CD4-positive, CD25-positive, alpha-beta regulatory T cell (primary cell): ENCODE measurements around the gene JPT2. TPM values are rescaled to one million over a fixed set of nuclear protein-coding genes. Genes with fewer than 3 reads are reported as not detected.

Experiments used
- ATAC-seq, 2 donors: fragments of 150-1000 bp; cut with Tn5 transposase; one replicate each; pipeline ENCODE4 v1.10.0; 2021; ENCODE audit warnings: low read depth in 2 of 2, moderate number of reproducible peaks in 2 of 2, moderate library complexity in 1 of 2
- DNase-seq, 3 donors: peaks; one replicate each; pipeline versions ENCODE4 v3.0.0 to v3.0.0-alpha.2; 2012 to 2022; ENCODE audit warnings: mixed read lengths in 1 of 3
- H3K27ac ChIP-seq: one replicate; pipeline ENCODE4 v1.7.0; 2013; ENCODE audit warnings: mild to moderate bottlenecking, low read length; ENCODE audit not compliant: insufficient read depth, poor library complexity, severe bottlenecking
- H3K27me3 ChIP-seq: one replicate; pipeline ENCODE4 v1.7.0; 2013; ENCODE audit warnings: low read length; ENCODE audit not compliant: control insufficient read depth, insufficient read depth
- H3K36me3 ChIP-seq: one replicate; pipeline ENCODE4 v1.7.0; 2013; ENCODE audit warnings: mild to moderate bottlenecking, low read length, moderate library complexity; ENCODE audit not compliant: control insufficient read depth, insufficient read depth
- H3K4me1 ChIP-seq: 2 replicates; pipeline ENCODE4 v1.7.0; 2013; ENCODE audit warnings: mild to moderate bottlenecking, low read length; ENCODE audit not compliant: insufficient read depth, control insufficient read depth, poor library complexity, severe bottlenecking
- H3K4me3 ChIP-seq: one replicate; pipeline ENCODE4 v1.7.0; 2013; ENCODE audit warnings: low read depth, mild to moderate bottlenecking, low read length, moderate library complexity
- H3K9me3 ChIP-seq, 2 experiments: 1 replicate in 1 of 2; 2 replicates in 1 of 2; pipeline ENCODE4 v1.7.0; 2013; ENCODE audit warnings: low read length in 2 of 2, mild to moderate bottlenecking in 1 of 2, moderate library complexity in 1 of 2; ENCODE audit not compliant: control insufficient read depth in 2 of 2
- H3K27ac Mint-ChIP-seq, 3 donors: one replicate each; pipeline ENCODE4 v1.8.0; 2020 to 2022; ENCODE audit warnings: mild to moderate bottlenecking in 3 of 3, mixed read lengths in 3 of 3, moderate library complexity in 2 of 3
- H3K27me3 Mint-ChIP-seq: one replicate; pipeline ENCODE4 v1.8.0; 2022; ENCODE audit warnings: mild to moderate bottlenecking, mixed read lengths
- H3K36me3 Mint-ChIP-seq: one replicate; pipeline ENCODE4 v1.8.0; 2020; ENCODE audit warnings: mixed read lengths
- H3K4me1 Mint-ChIP-seq, 4 donors: one replicate each; pipeline ENCODE4 v1.8.0; 2020 to 2022; ENCODE audit warnings: mixed read lengths in 4 of 4, mild to moderate bottlenecking in 1 of 4
- H3K4me3 Mint-ChIP-seq, 4 donors: one replicate each; pipeline ENCODE4 v1.8.0; 2020 to 2022; ENCODE audit warnings: mild to moderate bottlenecking in 4 of 4, mixed read lengths in 4 of 4, moderate library complexity in 3 of 4
- H3K9me3 Mint-ChIP-seq, 7 donors: one replicate each; pipeline ENCODE4 v1.8.0; 2020 to 2022; ENCODE audit warnings: mixed read lengths in 7 of 7, mild to moderate bottlenecking in 3 of 7, moderate library complexity in 2 of 7
- polyA plus RNA-seq, 4 donors: library from polyadenylated mRNA; unstranded; fragments of 300-500 nt; fragmentation: Illumina TruSeq; gene quantifications; one replicate each; pipeline ENCODE4 v1.2.3, GENCODE V29; 2021
- total RNA-seq: library from RNA; stranded (reverse); gene quantifications from one replicate; pipeline ENCODE4 v1.2.3, GENCODE V29; 2022

The JPT2 gene, protein sequence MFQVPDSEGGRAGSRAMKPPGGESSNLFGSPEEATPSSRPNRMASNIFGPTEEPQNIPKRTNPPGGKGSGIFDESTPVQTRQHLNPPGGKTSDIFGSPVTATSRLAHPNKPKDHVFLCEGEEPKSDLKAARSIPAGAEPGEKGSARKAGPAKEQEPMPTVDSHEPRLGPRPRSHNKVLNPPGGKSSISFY
- 13.7 TPM for total RNA-seq
- polyA plus RNA-seq = 10 to 100 TPM in 2 of 4 donors, 1 to 10 TPM in 2; 9.7 to 13.9 (median 10.2) TPM

DNA sequence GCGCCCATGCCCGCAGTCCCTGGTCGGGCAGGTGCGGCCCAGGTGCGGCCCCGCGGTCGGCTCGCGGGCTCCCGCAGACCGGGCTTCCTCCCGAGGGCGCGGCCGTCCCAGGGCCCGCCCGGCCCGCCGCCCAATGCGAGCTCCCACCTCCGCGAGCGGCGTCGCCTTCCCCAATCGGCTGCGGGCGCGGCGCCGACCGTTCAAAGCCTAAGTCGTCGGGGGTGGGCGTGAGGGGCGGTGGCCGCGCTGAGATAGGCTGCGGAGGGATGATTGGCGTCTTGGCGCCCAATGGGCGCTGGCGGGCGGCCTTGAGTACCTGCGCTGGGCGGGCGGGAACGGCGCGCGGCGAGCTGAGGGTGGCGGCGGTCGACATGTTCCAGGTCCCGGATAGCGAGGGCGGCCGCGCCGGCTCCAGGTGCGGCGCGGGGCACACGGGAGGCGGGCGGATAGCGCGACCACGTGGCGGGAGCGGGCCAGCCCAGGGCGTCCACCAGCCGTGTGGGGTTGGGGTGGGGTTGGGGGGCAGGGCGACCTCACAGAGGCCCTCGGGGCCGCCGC lies at the start of gene JPT2:
Gene JPT2, plus strand, starts transcription at position 338 of the 558 bp plus-strand sequence. Its CDS starts 34 bp downstream, at position 372.
- ATAC-seq (peak; percentile 98 to 99), DNase-seq (peak; percentile 93 to 99 (median 95))
- Mint-ChIP-seq H3K4me3 (peak within 1 kb of the TSS; percentile 86 to 97 (median 93)), H3K27ac (peak within 1 kb of the TSS; percentile 79 to 92 (median 84)), H3K27me3 (no peaks in the 10 kb centered on the region), H3K9me3 (no peaks in the 10 kb centered on the region), H3K4me1 (peaks cover 6 to 47% (median 20%) of the 10 kb centered on the region in 4 donors), H3K36me3 (peaks cover 21% of the 10 kb centered on the region)
- Histone ChIP-seq H3K4me1 (peaks cover 14% of the 10 kb centered on the region), H3K9me3 (no peaks in the 10 kb centered on the region), H3K27ac (peak within 1 kb of the TSS; percentile 73), H3K27me3 (no peaks in the 10 kb centered on the region), H3K36me3 (peaks cover 7% of the 10 kb centered on the region), H3K4me3 (peak within 1 kb of the TSS; percentile 62)

DNA sequence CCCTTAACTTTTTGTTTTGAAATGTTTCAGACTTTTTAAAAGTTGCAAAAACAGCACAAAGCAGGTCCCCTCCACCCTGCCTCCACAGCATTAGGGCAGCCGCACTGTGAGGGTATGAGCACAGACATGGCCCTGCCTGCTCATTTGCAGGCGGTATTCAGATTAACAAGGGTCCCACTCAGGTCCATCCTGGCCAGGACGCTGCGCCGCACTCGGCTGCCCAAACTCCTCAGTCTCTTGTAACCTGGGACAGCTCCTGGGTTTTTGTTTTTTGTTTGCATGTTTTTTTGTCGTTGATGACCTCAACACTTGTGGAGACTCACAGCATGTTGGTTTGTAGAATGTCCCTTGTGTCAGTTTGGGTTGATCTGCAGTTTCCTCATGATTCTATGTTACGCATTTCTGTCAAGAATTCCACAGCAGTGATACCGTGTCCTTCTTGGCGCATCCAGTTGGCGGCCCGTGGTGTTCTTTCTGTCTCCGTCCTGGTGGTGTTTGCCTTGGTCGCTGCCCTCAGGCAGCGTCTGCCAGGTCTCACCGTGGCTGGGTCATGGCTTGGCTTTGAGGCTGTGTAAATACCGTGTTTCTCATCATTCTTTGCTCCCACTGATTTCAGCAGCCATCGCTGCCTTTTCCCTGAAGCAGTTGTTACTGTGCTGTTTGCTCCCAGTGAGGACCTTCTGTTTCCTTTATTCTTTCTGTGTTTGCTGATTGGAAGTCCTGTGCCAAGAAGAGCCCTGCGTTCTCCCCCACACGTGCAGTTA lies 47.4 kb upstream of the JPT2 start:
- DNase-seq (no peak), ATAC-seq (no peak)
- H3K4me3 Mint-ChIP-seq = no peak overlapping the region
- no peaks in the 10 kb centered on the region for H3K9me3 Mint-ChIP-seq
- Histone ChIP-seq H3K27me3 (no peaks in the 10 kb centered on the region), H3K4me1 (no peaks in the 10 kb centered on the region), H3K4me3 (no peak overlapping the region), H3K27ac (no peak overlapping the region), H3K36me3 (peaks cover 62% of the 10 kb centered on the region), H3K9me3 (no peaks in the 10 kb centered on the region)
- H3K4me1 Mint-ChIP-seq = peaks cover 0 to 18% (median 9%) of the 10 kb centered on the region in 4 donors
- H3K27me3 Mint-ChIP-seq = no peaks in the 10 kb centered on the region
- peak overlapping the region in 1 of 3 donors; percentile 71 for H3K27ac Mint-ChIP-seq
- H3K36me3 Mint-ChIP-seq = peaks cover 39% of the 10 kb centered on the region

DNA sequence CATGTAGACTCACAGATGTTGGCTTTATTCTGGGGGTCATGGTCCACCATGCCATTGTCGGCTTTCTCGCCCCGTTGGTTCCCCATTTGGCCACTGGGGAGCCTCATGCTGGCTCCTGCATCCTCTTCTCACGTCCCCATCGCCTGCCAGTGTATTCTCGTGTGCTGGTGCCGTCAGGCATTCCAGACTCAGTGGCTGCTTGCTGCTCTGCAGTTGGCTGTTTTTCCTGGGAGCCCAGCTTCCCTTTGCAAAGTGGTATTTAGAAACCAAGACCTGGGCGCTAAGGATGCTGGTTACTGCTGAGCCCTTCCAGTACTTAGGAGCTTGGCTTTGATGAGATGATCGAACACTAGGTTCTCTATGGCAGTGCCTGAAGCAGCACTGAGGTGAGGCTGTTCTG lies 46.8 kb upstream of the JPT2 start:
- Mint-ChIP-seq H3K36me3 (peaks cover 38% of the 10 kb centered on the region), H3K27me3 (no peaks in the 10 kb centered on the region), H3K27ac (peak overlapping the region in 1 of 3 donors; percentile 71), H3K4me3 (no peak overlapping the region), H3K4me1 (peaks cover 0 to 17% (median 9%) of the 10 kb centered on the region in 4 donors), H3K9me3 (no peaks in the 10 kb centered on the region)
- no peak for DNase-seq
- ATAC-seq = no peak
- no peaks in the 10 kb centered on the region for H3K4me1 ChIP-seq
- no peak overlapping the region for H3K27ac ChIP-seq
- no peak overlapping the region for H3K4me3 ChIP-seq
- H3K27me3 ChIP-seq = no peaks in the 10 kb centered on the region
- peaks cover 59% of the 10 kb centered on the region for H3K36me3 ChIP-seq
- no peaks in the 10 kb centered on the region for H3K9me3 ChIP-seq

DNA sequence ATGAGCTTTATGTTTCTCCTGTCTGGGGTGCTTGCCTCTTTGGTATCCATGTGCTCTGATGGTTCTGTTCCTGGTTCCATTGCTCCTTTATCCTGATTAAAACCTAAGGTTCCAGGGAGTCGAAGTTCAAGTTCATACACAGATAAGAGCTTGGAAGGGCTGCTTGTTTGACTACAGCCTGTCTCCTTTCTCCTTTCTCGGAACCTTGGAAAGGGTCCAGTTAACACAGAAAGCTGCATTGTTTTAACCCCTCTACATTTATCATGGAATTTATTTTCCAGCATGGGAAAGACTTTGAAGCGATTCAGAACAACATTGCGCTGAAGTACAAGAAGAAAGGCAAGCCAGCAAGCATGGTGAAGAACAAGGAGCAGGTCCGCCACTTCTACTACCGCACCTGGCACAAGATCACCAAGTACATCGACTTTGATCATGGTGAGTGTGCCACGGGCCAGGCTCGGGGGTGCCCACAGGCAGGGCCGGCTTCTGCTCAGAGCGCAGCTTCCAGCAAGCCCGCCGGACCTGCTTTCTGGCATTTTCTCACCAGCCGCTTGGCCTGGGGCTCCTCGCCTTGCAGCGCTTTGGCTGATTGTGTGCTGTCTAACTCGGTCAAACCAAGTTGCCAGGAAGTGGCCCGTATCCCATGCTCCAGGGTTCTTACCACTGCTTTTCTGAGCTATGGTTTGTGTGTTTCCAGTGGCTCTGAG lies 46.0 kb upstream of the JPT2 start:
- no peak overlapping the region for H3K27ac ChIP-seq
- Mint-ChIP-seq H3K4me3 (no peak overlapping the region), H3K9me3 (no peaks in the 10 kb centered on the region), H3K4me1 (peaks cover 0 to 10% (median 6%) of the 10 kb centered on the region in 4 donors), H3K27me3 (no peaks in the 10 kb centered on the region), H3K27ac (no peak overlapping the region), H3K36me3 (peaks cover 30% of the 10 kb centered on the region)
- H3K9me3 ChIP-seq = no peaks in the 10 kb centered on the region
- H3K4me3 ChIP-seq = no peak overlapping the region
- no peaks in the 10 kb centered on the region for H3K27me3 ChIP-seq
- H3K4me1 ChIP-seq = no peaks in the 10 kb centered on the region
- H3K36me3 ChIP-seq = peaks cover 51% of the 10 kb centered on the region
- ATAC-seq (no peak), DNase-seq (no peak)

DNA sequence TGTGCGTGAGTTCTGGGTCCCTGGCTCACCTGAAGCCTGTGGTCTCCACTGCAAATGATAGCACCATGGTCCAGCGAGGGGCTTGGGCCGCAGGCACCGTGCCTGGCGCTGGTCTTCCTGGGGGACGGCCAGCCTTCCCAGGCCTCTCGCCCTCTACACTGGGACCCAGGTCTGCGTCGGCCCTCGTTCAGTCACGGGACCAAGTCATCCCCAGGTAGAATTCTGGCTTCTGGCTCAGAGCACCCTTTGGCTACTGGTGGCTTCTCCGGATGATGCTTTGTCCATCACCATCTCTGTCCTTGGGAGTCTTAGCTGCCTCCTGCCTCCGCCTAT lies 45.5 kb upstream of the JPT2 start:
- no peaks in the 10 kb centered on the region for H3K9me3 Mint-ChIP-seq
- H3K36me3 ChIP-seq = peaks cover 47% of the 10 kb centered on the region
- ATAC-seq (no peak), DNase-seq (no peak)
- no peaks in the 10 kb centered on the region for H3K27me3 ChIP-seq
- H3K27ac Mint-ChIP-seq = no peak overlapping the region
- no peaks in the 10 kb centered on the region for H3K9me3 ChIP-seq
- no peak overlapping the region for H3K4me3 ChIP-seq
- no peak overlapping the region for H3K4me3 Mint-ChIP-seq
- H3K36me3 Mint-ChIP-seq = peaks cover 30% of the 10 kb centered on the region
- peaks cover 0 to 10% (median 6%) of the 10 kb centered on the region in 4 donors for H3K4me1 Mint-ChIP-seq
- no peaks in the 10 kb centered on the region for H3K27me3 Mint-ChIP-seq
- no peaks in the 10 kb centered on the region for H3K4me1 ChIP-seq
- H3K27ac ChIP-seq = no peak overlapping the region

DNA sequence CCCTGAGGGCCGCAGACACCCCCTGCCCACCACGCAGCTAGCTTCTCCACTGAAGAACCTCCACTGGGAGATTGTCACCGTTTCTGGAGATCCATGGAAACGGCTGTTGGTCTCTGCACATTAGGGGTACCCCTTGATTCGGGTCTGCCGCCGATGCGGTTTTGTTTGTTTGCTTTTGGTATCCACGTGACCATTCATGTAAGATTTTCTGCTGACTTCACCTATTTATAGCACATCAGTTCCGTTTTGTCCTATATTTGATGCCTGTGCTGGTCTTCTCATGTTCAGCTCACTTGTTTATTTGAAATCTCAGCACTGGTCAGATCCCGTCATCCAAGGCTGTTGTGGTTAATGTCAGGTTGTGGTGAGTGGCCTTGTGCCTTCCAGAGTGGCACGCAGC lies 44.8 kb upstream of the JPT2 start:
- Histone ChIP-seq H3K9me3 (no peaks in the 10 kb centered on the region), H3K27me3 (no peaks in the 10 kb centered on the region), H3K4me3 (no peak overlapping the region), H3K4me1 (no peaks in the 10 kb centered on the region), H3K36me3 (peaks cover 51% of the 10 kb centered on the region), H3K27ac (no peak overlapping the region)
- no peak for DNase-seq
- H3K9me3 Mint-ChIP-seq = no peaks in the 10 kb centered on the region
- no peaks in the 10 kb centered on the region for H3K27me3 Mint-ChIP-seq
- peaks cover 0 to 6% (median 4%) of the 10 kb centered on the region in 4 donors for H3K4me1 Mint-ChIP-seq
- H3K36me3 Mint-ChIP-seq = peaks cover 36% of the 10 kb centered on the region
- no peak overlapping the region for H3K27ac Mint-ChIP-seq
- H3K4me3 Mint-ChIP-seq = no peak overlapping the region
- ATAC-seq = no peak

DNA sequence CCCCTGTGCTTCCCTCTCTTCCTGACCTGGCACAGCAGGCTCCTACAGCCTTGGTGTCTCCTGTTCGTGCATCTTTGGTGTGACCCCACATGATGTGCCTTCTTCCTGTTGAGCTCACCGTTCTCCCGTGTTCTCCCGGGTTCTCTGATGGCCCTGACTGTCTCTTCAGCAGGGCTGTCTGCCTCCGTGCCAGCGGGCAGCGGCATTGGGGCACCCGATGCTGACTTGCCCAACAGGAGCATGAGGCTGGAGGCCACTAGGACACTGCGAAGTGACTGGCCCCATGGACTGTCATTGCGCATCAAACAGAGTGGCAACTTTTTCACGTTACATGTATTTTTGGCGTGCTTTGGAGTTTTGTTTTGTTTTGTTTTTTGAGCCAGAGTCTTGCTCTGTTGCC lies 43.5 kb upstream of the JPT2 start:
- Histone ChIP-seq H3K9me3 (no peaks in the 10 kb centered on the region), H3K36me3 (peaks cover 60% of the 10 kb centered on the region), H3K4me3 (no peak overlapping the region), H3K27me3 (no peaks in the 10 kb centered on the region), H3K4me1 (no peaks in the 10 kb centered on the region), H3K27ac (no peak overlapping the region)
- H3K4me1 Mint-ChIP-seq = peaks cover 0 to 6% (median 4%) of the 10 kb centered on the region in 4 donors
- H3K27ac Mint-ChIP-seq = no peak overlapping the region
- no peak for DNase-seq
- H3K9me3 Mint-ChIP-seq = no peaks in the 10 kb centered on the region
- H3K4me3 Mint-ChIP-seq = no peak overlapping the region
- no peak for ATAC-seq
- peaks cover 43% of the 10 kb centered on the region for H3K36me3 Mint-ChIP-seq
- no peaks in the 10 kb centered on the region for H3K27me3 Mint-ChIP-seq
